Prostate gland (tissue), 2 donors: ENCODE results near the gene SH3PXD2B. TPM values are rescaled to one million over a fixed set of nuclear protein-coding genes. Genes with fewer than 3 reads are reported as not detected.

Experiments
- DNase-seq: peaks from one replicate; pipeline ENCODE4 v3.0.0-alpha.2; 2019; ENCODE audit warnings: low spot score
- H3K27ac ChIP-seq, 2 donors: fragments of 200-600 bp; sonication (generic); 2 replicates each; pipeline ENCODE4 v1.5.1; 2017 to 2019
- H3K27me3 ChIP-seq: fragments of 200-600 bp; sonication (generic); replicated peaks from 2 replicates; pipeline ENCODE4 v1.5.1; 2019; ENCODE audit not compliant: insufficient read depth
- H3K36me3 ChIP-seq, 2 donors: fragments of 200-600 bp; sonication (generic); 1 replicate in 1 of 2; 2 replicates in 1 of 2; pipeline versions ENCODE4 v1.5.1 to v1.8.1; 2017 to 2019
- H3K4me1 ChIP-seq: fragments of 200-600 bp; sonication (generic); replicated peaks from 2 replicates; pipeline ENCODE4 v1.5.1; 2019
- H3K4me3 ChIP-seq, 2 donors: fragments of 200-600 bp; sonication (generic); 2 replicates each; pipeline ENCODE4 v1.5.1; 2017 to 2019
- H3K9me3 ChIP-seq: fragments of 200-600 bp; sonication (generic); 2 replicates; pipeline ENCODE4 v1.5.1; 2017
- CTCF ChIP-seq, 4 experiments: fragments of 200-600 bp in 2 of 4; fragments of 450-650 bp in 2 of 4; sonication (generic) in 2 of 4; IDR thresholded peaks; 1 replicate in 3 of 4; 2 replicates in 1 of 4; pipeline ENCODE4 v1.5.1; 2016 to 2019; ENCODE audit warnings: antibody characterized with exemption in 4 of 4, mild to moderate bottlenecking in 2 of 4, moderate library complexity in 2 of 4
- POLR2A ChIP-seq: fragments of 450-650 bp; IDR thresholded peaks from one replicate; pipeline ENCODE4 v1.6.1; 2016; ENCODE audit warnings: antibody characterized with exemption, mild to moderate bottlenecking
- POLR2AphosphoS5 ChIP-seq: sonication (generic); formaldehyde crosslinking; IDR thresholded peaks from one replicate; pipeline ENCODE4 v1.6.1; 2017; ENCODE audit warnings: antibody characterized with exemption
- WGBS: methylation state at CpG from one replicate; pipeline ENCODE4 v1.1.5; 2018; 5-methylcytosine and 5-hydroxymethylcytosine counted together
- intact Hi-C: fragments of 100-400 bp; cut with DNase I; formaldehyde crosslinking; loops from one replicate; pipeline ENCODE4 v1.14.2; 2022
- total RNA-seq, 2 donors: library from RNA; depleted of rRNA; stranded (reverse); fragments of >200 nt; gene quantifications; one replicate each; pipeline ENCODE4 v1.1.0, GENCODE V29; 2016

SH3PXD2B gene
- total RNA-seq, 2 donors from 2014 or later, result 15.8 to 38.0 TPM

GRCh38 chr5:172305380-172305779 lies 148.9 kb downstream of the SH3PXD2B start:
- 94% methylated on average over 2 of the region's 2 CpGs for WGBS
- intact Hi-C loops, result no loop called here
- Histone ChIP-seq H3K27ac (no peak overlapping the region), H3K9me3 (no peaks in the 10 kb centered on the region), H3K4me1 (no peaks in the 10 kb centered on the region), H3K36me3 (no peaks in the 10 kb centered on the region), H3K4me3 (no peak overlapping the region), H3K27me3 (no peaks in the 10 kb centered on the region)
- no peak for DNase-seq
- TF ChIP-seq POLR2A, result no peak
- no peak for TF ChIP-seq POLR2AphosphoS5
- no peak for TF ChIP-seq CTCF (IDR thresholded peaks at IDR 0.05)

DNA sequence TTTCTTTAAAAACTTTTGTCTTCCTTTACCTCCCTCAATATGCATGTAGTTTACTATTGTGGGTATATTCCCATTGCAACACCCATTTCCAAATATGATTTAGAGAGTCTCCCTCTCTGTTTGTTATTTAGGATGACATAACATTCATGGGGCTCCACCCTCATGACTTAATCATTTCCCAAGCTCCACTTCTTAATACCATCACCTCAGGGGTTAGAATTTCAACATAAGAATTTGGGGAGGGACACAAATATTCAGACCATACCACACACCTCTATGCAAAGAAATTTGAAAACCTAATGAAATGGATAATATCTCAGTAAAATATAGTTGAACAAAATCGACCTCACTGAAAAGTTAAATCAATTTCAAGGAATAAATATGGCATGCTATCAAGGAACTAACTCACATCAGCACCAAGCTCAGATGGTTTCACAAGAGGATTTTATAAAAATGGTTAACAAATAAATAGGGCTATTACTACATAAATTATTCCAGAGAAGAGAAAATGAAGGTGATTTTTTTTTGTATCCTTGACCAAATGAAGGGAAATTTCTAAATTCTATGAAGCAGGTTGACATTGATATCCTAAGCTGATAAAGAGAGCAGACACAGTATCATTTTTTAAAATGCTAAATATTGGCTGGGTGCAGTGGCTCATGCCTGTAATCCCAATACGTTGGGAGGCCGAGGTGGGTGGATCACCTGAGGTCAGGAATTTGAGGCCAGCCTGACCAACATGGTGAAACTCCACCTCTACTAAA lies 150.6 kb downstream of the SH3PXD2B start:
- no peaks in the 10 kb centered on the region for H3K27me3 ChIP-seq
- H3K27ac ChIP-seq, result no peak overlapping the region
- H3K4me3 ChIP-seq, result no peak overlapping the region
- no peak for DNase-seq
- H3K36me3 ChIP-seq, result no peaks in the 10 kb centered on the region
- WGBS, result 92% methylated on average over 3 of the region's 3 CpGs
- intact Hi-C loops, result no loop called here
- no peaks in the 10 kb centered on the region for H3K4me1 ChIP-seq
- TF ChIP-seq CTCF (IDR thresholded peaks at IDR 0.05), result no peak
- no peak for TF ChIP-seq POLR2AphosphoS5
- no peak for TF ChIP-seq POLR2A
- no peaks in the 10 kb centered on the region for H3K9me3 ChIP-seq

DNA sequence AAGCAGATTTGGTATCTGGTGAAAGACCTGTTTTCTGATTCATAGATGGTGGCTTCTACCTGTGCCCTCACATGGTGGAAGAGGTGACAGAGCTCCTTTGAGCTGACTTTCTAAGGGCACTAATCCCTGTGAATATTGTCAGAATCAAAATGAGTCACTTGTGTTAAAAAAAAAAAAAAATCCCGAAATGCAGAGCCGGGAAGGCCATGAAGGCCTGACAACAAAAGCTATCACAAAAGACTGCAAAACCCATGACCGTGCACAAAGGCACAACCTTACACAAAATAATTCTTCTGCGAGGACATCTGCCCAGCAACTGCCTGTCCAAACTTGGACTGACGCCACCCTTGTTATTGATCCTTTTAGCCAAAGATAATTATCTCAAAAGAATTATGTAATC lies 151.2 kb downstream of the SH3PXD2B start:
- no peak for TF ChIP-seq POLR2A
- no peak for TF ChIP-seq CTCF (IDR thresholded peaks at IDR 0.05)
- TF ChIP-seq POLR2AphosphoS5, result no peak
- no peak overlapping the region for H3K4me3 ChIP-seq
- H3K9me3 ChIP-seq, result no peaks in the 10 kb centered on the region
- intact Hi-C loops, result no loop called here
- no peak overlapping the region for H3K27ac ChIP-seq
- H3K4me1 ChIP-seq, result no peaks in the 10 kb centered on the region
- H3K36me3 ChIP-seq, result no peaks in the 10 kb centered on the region
- WGBS, result 73% methylated on average over 5 of the region's 5 CpGs
- H3K27me3 ChIP-seq, result no peaks in the 10 kb centered on the region
- no peak for DNase-seq

DNA sequence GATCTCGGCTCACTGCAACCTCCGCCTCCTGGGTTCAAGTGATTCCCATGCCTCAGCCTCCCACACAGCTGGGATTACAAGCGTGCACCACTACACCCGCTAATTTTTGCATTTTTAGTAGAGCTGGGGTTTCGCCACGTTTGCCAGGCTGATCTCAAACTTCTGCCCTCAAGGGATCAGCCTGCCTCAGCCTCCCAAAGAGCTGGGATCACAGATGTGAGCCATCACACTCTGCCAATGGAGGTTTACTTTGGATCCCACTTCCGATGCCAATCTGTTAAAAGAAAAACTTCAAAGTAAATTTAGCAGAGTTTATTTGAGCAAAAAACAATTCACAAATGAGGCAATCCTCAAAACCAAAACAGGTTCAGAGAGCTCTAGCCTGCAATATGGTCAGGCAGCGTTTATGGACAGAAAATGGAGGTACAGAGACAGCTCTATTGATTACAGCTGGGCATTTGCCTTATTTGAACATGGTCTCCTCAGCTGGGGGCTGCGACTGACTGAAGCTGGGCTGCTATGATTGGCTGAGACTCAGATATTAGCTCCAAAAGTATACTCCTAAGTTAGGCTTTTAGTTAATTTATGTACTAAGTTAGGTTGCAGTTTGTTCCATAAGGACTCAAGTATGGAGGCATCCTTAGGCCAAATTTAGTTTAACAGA lies 152.1 kb downstream of the SH3PXD2B start:
- no peaks in the 10 kb centered on the region for H3K36me3 ChIP-seq
- no peaks in the 10 kb centered on the region for H3K9me3 ChIP-seq
- no peaks in the 10 kb centered on the region for H3K27me3 ChIP-seq
- no peak for DNase-seq
- intact Hi-C loops, result no loop called here
- no peaks in the 10 kb centered on the region for H3K4me1 ChIP-seq
- H3K27ac ChIP-seq, result no peak overlapping the region
- WGBS, result 46% methylated on average over 9 of the region's 9 CpGs
- TF ChIP-seq POLR2A, result no peak
- no peak for TF ChIP-seq POLR2AphosphoS5
- no peak for TF ChIP-seq CTCF (IDR thresholded peaks at IDR 0.05)
- no peak overlapping the region for H3K4me3 ChIP-seq
